GM18498 (cell line): ENCODE measurements around the gene CCDC194.

Experiments used
- ATAC-seq: cut with Tn5 transposase; IDR thresholded peaks from one replicate; pipeline ENCODE4 v1.9.1; 2021; ENCODE audit warnings: mild to moderate bottlenecking, moderate library complexity; ENCODE audit not compliant: unreplicated experiment

Gene CCDC194

DNA sequence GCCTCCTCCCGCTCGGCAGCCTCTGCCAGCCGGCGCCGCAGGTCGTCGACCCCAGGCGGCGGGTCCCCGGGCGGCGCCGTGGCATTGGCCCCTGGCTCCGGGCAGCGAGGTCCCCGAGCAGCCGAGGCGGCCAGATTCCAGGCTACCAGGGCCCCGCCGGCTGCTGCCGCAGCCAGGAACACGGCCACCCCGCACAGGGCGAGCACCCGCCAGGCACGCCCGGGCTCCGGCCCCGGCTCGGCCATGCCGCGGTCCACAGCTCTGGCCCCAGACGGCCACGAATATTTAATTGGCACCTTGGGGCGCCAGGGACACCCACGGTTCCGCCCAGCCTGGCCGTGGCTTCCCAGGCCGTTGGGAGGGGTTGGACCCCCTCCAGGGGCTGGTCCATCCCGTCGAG, at the start of gene CCDC194:
Gene CCDC194, minus strand, starts transcription at position 283 of the 400 bp plus-strand sequence. Its CDS starts 38 bp downstream, at position 245.
- no peak for ATAC-seq

- ATAC-seq: no peak
Measured at GRCh38 chr19:17441241-17442021, 47.4 kb upstream of the CCDC194 start.

DNA sequence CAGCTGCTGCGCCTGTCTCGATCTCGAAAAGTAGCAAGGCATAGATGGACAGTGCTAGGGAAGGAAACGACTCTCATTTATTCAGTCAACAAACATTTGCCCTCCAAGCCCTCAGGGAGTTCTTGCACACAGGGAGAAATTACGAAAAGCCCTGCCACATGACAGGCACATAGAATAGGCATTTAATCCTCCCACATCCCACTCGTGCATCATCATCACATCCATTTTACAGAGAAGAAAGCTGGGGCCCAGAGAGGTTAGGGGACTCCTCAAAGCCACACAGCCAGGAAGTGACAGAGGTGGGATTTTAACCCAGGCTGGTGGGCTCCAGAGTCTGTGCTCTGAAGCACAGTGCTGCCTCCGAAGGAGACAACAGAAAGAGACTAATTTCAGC, 42.9 kb upstream of the CCDC194 start:
- no peak for ATAC-seq

- no peak for ATAC-seq
Measured at GRCh38 chr19:17436094-17436873, 42.3 kb upstream of the CCDC194 start.

DNA sequence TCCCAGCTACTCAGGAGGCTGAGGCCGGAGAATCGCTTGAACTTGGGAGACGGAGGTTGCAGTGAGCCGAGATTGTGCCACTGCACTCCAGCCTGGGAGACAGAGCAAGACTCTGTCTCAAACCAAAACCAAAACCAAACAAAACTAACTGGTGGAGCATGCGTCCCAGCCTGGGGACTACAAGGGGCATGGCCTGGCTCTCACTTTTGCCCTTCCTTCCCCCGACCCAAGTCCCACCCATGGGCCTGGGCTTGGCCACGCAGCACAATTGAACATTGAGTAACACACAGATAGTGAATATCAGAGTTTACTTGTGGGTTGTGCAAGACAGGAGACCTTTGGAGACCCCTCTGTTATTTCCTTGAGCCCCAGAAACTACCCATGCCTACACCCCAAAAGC, 41.2 kb upstream of the CCDC194 start:
- no peak for ATAC-seq

- ATAC-seq: no peak
Measured at GRCh38 chr19:17431417-17431816, 37.4 kb upstream of the CCDC194 start.

- ATAC-seq: no peak
Measured at GRCh38 chr19:17429641-17430113, 35.7 kb upstream of the CCDC194 start.

GRCh38 chr19:17424743-17425365, 30.9 kb upstream of the CCDC194 start:
- ATAC-seq: no peak

- no peak for ATAC-seq
Measured at GRCh38 chr19:17423429-17424208, 29.6 kb upstream of the CCDC194 start.

GRCh38 chr19:17421942-17422341, 27.9 kb upstream of the CCDC194 start:
- ATAC-seq: no peak

DNA sequence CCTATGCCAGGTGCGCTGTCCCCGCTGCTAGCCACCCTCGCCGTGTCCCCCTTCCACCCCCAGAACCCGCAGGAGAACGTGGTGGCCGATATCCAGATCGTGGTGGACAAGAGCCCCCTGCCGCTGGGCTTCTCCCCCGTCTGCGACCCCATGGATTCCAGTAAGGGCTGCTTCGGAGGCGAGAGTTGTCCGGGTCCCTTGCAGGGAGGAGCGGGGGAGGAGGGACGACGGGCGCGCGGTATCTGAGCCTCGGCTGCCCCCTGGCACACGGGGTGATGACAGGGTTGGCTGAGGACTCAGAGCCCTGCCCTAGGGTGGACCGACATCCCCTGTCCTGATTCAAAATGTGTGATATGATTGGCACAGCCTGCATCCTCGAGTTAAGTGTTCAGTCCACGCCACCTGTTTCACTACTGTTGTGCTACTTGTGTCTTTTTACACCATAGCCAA, 26.5 kb upstream of the CCDC194 start:
- ATAC-seq: peak; percentile 21

DNA sequence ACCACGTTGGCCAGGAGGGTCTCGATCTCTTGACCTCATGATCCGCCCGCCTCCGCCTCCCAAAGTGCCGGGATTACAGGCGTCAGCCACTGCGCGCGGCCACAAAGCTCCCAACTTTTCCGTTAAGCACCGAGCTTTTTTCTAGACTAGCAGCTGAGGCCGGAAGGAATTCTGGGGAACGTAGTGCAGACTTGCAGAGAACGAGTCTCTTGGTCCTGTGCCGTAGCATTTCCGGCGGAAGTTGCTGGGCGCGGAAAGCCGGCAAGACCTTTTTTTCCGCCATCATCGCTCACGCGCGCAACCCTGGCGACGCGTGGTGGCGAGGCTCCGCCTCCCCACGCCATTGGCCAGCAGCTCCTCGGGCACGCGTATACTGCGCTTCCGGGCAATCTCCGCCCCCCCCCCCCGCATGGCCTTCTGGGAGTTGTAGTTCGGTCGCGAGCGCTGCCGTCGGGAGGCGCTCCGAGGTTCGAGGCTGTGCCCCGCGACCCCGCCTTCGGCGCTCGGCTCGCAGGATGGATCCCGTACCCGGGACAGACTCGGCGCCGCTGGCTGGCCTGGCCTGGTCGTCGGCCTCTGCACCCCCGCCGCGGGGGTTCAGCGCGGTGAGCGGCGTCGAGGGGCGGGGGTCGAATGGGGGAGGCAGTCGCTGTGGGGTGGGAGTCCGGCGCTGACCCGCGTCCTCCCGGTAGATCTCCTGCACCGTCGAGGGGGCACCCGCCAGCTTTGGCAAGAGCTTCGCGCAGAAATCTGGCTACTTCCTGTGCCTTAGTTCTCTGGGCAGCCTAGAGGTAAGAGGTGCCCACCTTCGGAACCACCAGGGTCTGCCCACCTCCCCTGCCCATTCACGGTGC, 25.9 kb upstream of the CCDC194 start, which contains the start of gene MVB12A:
Gene MVB12A, plus strand, starts transcription at position 427 of the 854 bp plus-strand sequence. Its CDS starts 89 bp downstream, at position 516.
- ATAC-seq: peak; percentile 94

DNA sequence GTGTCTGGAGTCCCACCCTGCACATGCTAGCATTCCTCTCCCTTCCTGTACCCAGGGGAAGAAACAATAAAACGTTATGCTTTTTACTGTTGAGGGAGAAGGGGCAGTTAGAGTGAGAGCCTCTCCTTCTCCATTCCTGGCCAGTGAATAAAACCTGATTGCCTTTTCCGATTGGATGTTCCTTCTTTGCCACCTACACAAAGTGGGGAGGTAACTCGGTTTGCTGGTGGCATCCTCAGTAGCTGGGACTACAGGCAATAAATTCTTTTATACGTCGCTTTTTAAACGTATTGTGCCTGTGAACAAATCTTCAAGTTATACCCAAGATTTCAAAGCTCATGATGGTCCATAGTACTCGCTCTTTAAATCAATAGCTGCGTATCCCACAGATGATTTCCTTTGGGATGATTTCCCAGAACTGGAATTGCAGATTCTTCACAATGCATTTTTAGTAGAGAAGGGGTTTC, 25.2 kb upstream of the CCDC194 start:
- no peak for ATAC-seq

- no peak for ATAC-seq
Measured at GRCh38 chr19:17418710-17419109, 24.7 kb upstream of the CCDC194 start.

DNA sequence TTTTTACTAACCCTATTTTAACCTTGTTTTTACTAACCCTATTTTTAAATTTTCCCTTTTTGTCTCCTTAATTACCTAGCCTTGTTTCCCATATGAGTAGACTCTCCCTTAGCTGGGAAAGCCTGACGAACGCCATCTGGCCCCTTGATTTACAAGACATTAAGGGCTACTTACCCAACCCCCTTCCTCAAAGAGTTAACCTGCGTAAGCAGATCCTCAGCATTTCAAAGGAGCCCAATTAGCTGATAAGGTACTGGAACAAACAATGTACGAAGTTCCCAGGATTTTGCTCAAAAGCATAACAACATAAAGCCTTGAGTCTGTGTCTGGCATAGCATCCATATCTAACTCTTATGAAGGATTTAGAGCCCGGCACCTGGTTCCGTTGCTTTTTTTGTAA, 21.1 kb upstream of the CCDC194 start:
- ATAC-seq: no peak

- ATAC-seq: no peak
Measured at GRCh38 chr19:17414097-17414496, 20.1 kb upstream of the CCDC194 start.

DNA sequence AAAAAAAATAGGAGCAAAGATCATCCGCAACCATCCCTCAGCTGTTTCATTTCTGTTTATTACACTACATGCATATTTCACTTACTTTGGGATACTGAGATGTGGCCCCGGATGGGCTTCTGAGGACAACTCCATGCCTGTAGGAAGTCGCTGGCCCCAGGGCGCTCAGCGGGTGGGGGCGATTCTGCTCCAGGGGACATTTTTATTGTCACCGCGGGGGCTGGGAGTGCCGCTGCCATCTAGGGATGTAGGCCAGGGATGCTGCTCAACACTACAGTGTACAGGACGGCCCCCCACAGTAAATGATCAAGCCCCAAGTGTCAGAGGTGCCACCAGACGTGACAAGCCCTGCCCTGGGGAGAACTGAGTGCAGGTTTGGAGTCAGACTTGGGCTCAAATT, 17.8 kb upstream of the CCDC194 start:
- ATAC-seq: no peak

- ATAC-seq: no peak
Measured at GRCh38 chr19:17409990-17410389, 16.0 kb upstream of the CCDC194 start.

DNA sequence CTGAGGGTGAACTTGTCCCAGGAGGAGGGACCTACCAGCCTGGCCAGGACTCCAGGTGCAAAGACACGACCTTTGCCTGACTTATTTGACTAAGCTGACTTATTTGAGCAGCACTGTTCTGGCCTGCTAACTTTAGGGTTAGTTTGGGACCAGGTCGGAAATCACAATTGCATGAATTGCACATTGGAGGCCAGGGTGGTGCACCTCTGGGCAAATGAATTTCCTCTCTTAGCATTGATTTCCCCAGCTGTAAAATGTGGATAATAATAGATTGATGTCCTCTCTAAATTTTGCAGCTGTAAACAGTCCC, 12.8 kb upstream of the CCDC194 start:
- ATAC-seq: peak; percentile 16
